Stimulated activated CD4-positive, alpha-beta T cell treated with anti-CD3 and anti-CD28 coated beads, Interleukin-1b, Interleukin-23, amount 100 ng/mL, for 48 hours (primary cell): ENCODE results near the gene CEP95.

Source experiments
- DNase-seq: peaks from one replicate; pipeline ENCODE4 v3.0.0-alpha.2; 2020

The CEP95 gene

DNA sequence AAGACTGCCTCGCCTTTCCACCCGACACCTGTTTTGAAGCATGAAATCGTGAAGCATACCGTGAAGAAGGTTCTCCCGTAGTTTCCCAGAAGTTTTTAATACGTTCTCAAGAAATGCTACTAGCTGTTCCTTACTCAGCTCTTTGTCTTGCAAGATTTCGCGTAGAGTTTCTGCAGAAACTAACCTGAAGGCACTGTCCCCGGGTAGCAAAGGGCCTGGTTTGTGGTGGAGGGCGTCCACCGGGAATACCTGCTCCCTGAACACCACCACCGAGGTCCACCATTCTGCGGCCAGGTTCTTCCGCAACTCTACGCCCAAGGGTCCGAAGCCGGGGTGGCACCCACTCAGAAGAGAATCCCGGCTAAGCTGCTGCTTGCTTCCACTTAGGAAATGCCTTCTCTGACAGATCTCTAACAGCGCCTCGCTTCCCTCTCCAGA lies 10.4 kb upstream of the CEP95 start:
- no peak for DNase-seq

DNA sequence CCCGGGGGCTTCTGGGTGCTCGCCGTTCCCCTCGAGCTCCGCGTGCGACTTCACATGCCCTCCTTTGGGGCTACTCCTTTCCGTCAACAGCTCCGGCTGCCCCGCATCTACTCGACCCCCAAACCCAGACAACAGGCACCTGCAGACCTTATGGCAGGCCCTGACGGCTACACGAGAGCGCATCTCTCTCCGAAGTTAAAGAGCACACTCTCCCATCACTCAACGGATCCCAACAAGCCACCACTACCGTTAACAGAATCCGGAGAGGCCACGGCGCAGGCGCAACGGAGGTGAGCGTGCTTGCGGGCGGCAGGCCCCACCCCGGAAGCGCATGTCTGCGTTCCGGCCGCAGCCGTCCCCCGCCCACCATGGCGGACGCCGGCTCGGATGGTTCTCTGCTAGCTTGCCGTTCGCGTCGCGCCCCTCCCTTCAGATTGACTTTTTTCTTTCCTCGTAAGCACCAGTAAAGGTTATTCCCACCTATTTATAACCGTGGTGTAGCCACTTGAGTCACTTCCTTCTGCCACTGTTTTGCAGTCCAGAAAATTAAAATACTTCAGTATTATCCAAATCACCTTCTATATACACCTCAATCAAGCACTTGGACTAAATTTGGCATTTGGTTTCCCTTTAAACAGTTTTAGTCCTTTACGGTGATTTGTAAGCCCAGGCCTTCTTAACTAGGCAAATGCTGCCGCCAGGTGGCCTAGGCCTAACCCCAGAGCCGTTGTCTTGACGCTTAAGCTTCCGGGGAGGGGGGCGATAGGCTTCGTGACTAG lies 9.8 kb upstream of the CEP95 start, which contains the start of gene POLG2:
TSS of gene POLG2 (minus strand) at position 269 of the 779 bp plus-strand sequence. CDS start at position 183, 86 bp downstream.
- peak; percentile 95 for DNase-seq

DNA sequence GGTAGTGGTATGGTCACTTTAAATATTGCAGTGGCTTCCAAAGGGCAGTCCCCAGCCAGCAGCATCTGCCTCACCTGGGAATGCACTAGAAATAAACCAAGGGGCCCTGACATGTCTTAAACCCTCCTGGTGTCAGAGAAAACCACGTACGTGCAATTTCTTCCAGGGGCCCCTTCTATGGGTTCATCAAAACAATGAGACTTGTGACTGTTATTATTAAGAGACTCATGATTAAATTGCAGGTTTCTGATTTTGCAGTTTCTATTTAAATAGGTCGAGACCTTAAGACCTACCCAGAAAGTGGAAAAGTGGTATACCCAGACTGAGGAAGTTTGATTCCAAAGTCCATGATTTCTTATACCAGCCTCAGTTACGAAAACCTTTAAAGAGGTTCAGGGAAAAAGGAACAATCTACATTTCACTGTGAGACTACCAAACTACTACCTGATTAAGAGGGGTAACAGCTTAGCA lies 9.2 kb upstream of the CEP95 start:
- DNase-seq = no peak

DNA sequence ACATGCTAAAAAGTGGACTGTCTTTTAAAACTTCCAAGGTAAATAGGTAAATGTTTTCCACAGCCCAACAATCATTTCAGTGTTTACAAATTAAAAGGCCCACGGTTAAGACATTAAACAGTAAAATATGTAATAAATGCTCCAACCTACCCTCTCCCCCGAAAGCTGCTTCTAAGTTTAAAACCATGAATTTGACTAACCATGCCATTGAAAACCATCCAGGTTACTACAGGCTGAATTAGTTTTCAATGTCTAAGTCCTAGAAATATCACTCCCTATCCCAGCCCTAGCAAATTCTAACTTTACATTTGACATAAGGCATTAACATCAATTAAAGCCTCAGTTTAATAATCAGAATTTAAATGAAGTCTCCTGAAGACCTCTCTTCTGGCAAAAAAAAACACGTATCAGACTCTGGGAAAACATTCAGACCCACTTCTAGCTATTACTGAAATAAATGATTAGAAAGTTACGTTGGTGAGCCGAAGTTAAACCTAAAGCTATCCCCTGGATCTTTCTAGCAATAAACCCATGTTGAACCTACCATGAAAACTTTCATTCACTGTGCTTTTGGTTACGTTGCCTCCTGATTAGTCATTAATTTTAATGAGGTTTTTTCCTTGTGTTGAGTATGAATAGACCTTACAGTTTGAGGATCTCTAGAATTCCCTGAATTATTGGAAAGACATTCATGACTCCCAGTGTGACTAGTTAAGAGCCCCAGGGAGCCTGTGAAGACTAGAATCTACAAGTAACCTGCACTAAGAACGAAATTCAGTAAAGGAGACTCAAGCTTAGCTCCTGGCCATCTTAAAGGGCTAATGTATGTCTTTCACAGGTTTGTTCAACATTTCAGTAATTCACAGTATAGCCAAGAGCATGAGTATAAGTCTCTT lies 8.2 kb upstream of the CEP95 start:
- DNase-seq = no peak

DNA sequence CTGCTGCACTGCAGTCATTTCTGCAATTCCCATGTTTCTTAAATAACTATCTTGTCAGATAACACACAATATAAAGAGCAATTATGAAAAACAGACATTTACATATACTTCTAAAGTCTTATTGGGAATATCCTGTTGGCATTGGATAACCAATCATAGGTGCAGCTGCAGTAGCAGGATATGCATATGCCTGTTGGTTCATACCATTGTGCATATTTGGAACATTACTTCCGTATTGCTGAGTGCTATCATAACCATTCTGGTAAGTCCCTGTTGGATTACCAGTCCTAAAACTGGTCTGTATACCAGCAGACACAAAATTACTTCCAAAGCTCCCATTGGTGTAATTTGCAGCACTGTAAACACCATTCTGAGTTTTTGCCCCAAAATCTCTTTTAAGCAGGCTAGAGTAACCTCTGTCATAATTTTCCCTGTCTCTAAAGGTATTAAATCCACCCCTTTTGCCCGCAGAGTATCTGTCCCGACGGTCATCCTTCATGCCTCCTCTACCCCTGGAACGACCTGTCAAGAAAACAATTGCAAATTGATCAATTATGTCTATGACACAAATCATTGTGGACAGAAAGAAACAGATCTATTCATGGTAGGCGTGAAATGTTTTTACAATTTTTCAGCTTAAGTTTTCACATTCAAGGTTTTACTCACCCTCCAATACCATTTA lies 6.8 kb upstream of the CEP95 start:
- no peak for DNase-seq

DNA sequence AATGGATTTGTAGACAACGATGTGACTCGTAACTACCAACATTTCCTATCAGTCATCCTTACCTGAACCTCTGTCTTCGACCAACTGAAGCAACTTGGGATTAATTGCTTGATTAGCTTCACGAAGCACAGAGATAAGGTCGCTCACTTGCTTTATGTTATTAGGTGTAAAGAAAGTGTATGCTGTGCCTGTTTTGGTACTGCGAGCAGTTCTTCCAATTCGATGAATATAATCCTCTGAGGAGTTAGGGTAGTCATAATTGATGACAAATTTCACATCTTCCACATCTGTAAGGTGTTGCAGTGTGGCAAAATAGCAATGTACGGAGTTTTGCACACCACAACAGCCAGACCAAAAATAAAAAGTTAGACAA lies 6.3 kb upstream of the CEP95 start:
- no peak for DNase-seq

DNA sequence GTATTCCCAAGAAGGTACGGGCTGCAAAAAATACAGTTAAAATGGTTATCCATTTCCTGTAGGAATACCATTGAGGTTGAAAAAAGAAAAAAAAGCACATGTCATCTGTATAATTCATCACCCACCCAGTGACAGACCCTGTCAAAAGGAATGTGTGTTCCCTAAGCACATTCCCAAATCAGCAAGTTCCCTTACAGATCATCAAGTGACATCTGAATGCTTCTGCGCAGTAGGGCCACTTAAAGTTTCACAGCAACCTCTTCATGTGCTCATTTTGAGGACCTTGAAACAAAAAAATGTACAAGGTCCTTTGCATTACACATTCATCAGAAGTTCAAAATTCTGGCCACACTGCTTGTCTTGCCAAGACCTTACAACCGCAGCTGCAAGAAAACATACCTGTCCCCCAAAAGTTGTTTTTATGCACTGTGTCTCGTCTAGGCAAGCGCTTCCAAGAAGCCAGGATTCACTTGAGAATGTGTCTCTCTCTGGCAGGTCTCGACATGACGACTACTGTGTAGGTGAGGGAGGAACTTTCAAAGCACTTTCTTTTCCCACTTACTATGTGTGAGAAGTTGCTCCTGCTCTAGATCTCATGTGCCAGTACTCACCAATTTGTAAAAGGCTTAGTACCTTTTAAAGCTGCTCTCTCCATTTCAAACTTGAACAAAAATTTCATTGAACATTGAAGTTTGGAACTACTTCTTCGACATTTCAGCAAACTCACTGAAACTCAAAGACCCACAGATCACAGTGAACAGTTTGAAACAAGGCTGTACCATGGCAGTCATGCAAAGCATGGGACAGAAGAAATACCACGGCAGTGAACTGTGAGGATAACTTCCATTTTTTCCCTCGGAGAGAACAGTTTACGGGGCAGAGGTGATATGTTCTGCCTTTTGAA lies 5.7 kb upstream of the CEP95 start:
- no peak for DNase-seq

DNA sequence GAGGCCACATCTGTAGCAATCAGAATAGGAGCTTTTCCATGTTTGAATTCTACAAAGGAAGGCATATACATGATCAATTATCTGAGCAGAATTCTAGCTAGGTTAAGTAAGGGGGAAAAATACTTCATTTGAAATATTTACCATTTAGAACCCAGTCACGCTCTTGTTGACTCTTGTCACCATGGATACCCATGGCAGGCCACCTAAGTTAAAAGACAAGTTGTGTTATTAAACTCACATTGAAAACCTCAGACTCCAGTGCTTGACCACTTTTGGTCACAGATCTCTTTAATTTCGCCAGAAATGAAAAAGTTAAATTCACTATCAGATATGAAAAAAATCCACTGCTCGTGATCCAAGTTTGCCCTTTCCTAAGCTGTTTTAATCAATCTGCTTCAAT lies 4.8 kb upstream of the CEP95 start:
- no peak for DNase-seq

DNA sequence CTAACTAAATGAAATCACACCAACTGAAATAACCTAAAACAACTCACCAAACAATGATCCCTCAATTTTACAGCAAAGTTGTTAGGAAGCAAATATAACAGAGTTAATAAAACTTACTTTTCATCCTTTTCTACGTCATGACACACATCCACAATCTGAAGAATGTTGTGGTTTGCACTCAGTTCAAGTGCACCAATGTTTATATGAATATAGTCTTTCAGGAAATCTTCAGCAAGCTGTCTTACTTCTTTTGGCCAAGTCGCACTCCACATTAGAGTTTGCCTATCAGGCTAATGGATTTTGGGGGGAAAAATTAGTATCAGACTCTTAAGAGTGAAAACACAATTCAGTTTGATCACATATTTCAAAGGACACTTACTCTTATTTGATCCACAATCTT lies 4.0 kb upstream of the CEP95 start:
- no peak for DNase-seq

DNA sequence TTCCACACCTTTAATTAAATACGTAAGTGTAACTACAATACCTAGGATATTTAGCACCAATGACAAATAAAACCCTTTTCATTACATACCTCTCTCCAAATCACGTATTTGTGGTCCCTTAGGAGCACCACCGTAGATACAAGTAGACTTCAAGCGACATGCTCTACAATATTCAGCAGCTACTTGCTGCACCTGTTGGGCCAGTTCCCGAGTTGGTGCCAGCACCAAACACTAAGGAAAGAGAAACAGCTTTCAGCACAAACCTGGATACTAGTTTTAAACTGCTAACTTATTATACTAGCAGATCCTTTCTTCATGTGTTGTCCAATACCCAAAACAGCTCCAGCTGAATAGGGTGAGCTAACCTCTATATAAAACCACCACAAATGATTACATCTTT lies 3.4 kb upstream of the CEP95 start:
- DNase-seq = no peak

DNA sequence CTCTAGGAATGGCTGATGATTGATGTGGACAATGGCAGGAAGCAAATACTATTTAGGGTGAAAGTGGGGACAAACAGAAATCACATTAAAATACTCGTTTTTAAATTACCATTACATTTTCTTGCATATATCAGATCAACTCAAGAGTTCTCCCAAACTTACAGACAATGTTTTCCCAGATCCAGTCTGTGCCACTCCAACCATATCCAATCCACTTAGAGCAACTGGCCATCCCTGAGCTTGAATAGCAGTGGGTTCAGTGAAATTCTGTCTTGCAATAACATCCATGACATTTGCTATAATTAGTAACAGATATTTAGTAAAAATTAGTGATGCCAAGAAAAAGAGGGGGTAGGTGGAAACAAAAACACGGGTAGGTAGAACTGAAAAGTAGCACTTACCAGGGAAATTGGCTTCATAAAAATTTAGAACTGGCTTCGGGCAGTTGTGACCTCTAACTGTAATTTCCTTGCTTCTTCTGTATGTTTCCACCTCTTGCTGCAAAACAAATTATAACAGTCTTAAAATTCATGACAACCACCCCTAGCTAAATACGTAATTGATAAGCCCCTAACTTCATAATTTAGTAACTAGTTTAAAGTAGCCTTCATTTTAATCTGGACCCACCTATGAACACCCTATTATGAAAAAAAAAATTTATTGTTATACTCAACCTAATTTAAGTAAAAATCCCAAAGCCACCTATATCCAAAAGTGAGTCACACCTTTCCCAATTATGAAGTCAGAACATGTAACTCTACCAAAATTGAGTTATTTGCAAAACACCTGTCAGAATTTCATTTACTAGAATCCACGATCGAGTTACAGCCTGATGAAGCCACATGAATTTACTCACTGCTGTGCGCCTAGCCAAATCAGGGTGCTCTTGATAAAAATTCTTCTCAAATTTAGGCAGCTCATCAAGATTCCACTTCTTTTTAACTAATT lies 2.7 kb upstream of the CEP95 start:
- DNase-seq = no peak

DNA sequence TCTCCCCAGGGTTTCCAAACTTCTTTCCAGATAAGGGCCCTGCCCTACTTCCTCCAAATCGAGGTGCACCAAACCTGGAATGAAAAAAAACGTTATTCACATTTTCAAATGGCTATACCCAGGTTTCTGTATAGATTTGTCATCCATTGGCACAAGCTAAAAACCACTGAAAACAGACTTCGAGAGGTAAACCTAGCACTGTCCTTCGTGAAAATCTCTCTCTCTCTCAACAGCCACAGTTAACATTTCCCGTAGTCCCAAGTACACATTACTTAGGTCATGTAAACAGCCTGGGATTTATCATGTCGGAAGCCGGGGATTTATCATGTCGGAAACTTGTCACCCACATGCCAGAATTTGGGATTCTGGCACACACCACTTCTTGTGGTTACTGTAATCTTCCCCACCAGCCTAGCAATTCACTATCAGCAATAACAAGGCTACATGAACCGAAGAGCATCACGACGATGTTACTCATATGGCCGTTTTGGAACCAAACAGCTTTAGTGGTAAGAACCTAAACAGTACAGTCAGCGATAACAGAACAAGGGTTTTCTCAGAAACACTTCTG lies 1.9 kb upstream of the CEP95 start:
- no peak for DNase-seq

DNA sequence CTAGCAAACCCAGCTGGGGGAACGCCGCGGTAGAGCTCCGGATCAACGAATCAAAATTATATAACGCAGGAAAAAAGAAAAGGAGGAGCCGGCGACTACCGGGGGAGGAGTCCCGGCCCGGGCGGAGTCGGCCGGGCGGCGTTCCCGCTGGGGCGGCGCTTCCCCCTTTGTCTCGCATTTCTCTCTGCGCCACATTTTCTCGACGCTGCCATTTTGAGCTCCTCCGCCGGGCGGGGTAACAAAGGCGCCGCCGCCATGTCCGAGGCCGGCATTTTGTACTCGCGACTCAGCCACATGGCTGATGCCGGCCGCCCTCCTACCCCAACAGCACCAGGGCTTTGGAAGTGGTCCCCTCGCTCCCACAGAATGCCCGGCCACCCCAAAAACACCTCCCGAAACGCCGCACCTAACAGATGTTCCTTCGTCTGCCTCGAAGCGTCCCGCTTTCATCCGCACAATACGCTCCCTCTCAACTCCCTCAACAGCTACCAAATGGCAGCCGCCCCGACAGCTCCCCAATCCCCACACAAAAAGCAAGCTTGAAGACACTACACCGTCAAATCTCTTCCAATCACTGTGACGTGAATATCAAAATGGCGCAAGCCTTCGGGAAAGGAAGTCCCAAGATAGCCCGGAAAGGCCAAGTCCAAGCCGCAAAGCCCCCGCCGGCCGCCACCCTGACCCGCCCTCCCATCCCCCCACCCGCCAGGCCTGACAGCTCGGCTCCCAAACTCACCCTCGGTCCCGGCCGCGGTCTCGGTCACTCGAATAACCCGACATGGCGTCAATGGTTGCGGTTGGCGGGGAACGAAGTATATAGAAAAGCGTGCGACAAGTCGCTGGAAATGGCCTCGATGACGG lies 1.2 kb upstream of the CEP95 start:
- peak; percentile 86 for DNase-seq

DNA sequence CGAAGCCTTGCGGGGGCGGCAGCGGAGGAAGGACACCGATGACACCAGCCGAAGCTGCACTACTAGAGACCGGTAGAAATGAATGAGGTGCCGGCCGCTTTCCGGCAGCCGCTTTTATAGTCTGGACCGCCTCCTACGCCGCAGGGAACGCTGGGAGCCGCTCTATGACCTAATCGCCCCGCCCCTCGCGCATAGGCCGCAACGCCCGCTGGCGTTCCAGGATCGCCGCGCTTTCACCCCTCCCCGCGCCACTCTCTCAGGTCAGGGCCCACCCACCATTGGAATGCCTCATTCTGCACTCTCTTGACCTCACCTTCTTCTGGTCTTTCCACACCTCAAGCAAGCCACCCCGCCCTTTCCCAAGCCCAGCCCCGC lies 589 bp upstream of the CEP95 start, which contains the start of gene DDX5:
TSS of gene DDX5 (minus strand) at position 89 of the 375 bp plus-strand sequence. CDS start 170 bp downstream, outside the sequence.
- peak; percentile 98 for DNase-seq

DNA sequence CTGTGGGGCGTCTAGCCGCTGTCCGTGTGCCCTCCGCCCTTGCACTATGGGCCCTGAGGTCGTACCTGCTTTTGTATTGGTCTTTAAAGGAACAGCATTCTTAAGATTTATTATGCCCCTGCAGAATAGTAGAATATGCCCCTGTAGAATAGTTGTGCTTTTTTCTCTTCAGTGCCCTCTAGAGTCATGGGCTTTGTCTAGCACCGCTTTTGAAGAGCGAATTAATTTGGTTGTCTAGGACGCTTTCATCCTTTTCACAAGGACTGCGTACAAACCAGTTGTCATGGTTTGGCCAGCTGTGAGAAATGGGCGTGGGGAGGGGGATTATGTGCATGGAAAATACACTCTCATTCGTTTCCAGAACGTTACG lies 621 bp downstream of the CEP95 start:
- DNase-seq = peak; percentile 44

DNA sequence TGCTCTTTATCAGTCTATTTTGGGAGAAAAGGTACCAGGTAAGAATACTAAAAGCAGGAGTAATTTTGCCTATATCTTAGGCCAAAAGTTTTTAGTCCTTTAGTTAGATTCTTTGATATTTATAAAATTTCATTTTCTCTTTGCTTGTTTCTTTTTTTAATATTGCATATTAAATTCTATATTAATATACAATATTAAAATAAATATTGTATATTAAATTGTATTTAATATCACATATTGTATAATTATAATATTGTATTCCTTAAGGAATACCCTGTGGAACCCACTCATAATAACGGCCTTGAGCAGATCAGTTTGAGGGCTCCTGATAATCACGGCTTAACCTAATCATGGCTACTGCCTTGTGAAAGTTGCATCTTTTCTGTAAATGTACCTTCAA lies 1.9 kb downstream of the CEP95 start:
- no peak for DNase-seq

DNA sequence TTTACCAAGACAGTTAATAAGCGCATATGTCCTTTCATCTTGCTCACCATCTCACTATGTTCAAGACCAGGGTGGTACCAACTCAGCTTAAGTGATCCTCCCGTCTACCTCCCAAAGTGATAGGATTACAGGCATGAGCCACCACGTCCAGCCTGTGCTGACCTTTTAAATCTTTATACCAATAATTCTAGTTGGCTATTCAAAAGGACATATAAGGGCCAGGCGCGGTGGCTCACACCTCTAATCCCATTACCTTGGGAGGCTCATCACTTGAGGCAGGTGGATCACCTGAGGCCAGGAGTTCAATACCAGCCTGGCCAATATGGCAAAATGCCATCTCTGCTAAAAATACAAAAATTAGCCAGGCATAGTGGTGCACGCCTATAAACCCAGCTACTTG lies 2.4 kb downstream of the CEP95 start:
- no peak for DNase-seq

DNA sequence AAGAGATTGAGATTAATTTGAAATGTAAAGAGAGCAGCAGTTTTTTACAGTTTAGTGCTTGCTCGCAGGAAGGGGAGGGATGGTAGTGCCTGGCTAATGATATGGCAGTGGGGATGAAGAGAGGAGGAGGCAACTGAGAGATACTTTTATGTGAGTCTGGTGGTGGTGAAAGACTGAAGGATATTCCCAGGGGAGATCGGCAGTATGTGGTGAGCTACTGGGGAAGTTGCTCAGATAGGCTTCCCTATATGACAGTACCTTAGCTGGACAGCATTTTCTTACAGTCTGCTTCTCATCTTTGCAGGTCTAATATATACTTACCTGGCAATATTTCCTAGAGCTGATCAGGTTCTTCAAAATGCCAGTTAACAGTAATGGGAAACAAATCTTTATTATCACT lies 8.6 kb downstream of the CEP95 start:
- no peak for DNase-seq

DNA sequence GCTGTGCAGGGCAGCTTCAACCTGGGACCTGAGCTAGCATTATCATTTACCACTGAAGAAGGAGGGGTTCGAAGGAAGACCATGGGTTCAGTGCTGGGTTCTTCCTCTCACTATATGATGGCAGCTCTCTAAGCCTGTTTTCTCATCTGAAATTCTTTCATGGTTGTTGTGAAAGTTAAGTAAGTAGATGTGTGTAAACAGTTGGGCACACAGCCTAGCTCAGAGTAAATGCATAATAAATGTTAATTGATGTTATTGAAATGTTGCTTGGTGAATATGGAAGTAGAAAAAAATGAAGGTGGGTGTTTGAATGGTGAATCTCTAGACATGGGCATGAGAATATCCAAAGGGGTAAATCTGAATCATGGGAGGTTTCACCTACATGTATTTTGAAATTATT lies 9.1 kb downstream of the CEP95 start:
- DNase-seq = no peak

DNA sequence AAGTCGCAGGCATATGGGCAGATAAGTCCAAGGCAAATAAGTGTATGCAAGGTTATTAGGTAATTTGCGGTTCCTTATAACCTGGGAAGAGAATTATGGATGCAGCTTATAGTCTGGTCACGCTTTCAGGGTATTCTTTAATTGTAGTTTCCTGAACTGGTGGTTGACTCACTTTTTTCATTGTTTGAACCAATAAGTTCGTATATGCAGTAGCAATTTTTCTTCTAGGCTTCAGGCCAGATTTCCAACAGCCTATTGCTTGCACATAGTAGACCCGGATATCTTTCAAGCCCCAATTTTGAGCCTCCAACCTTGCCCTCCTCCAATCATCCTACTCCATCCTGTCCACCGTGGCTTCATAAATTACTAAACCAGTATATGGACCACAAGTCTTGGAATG lies 12.8 kb downstream of the CEP95 start:
- DNase-seq = no peak
